Lung (tissue), 12 donors: Measurements from ENCODE around the gene CCDC167. TPM values are rescaled to one million over a fixed set of nuclear protein-coding genes. Genes with fewer than 3 reads are reported as not detected.

ENCODE experiments used
- ATAC-seq: fragments of 200-7000 bp; cut with Tn5 transposase; one replicate; pipeline ENCODE4 v1.9.1; 2020; ENCODE audit warnings: moderate number of reproducible peaks; ENCODE audit not compliant: insufficient read depth, low FRiP score
- DNase-seq, 3 donors: peaks; one replicate each; pipeline ENCODE4 v3.0.0-alpha.2; 2013 to 2017
- H3K27ac ChIP-seq, 2 donors: one replicate each; pipeline ENCODE4 v1.5.1; 2013; ENCODE audit warnings: mild to moderate bottlenecking in 2 of 2, moderate library complexity in 2 of 2, control low read depth in 1 of 2, inconsistent platforms in 1 of 2, low read depth in 1 of 2, low read length in 1 of 2
- H3K27me3 ChIP-seq, 3 donors: one replicate each; pipeline ENCODE4 v1.5.1; 2013; ENCODE audit warnings: low read length in 2 of 3; ENCODE audit not compliant: control insufficient read depth in 3 of 3, insufficient read depth in 3 of 3
- H3K36me3 ChIP-seq, 4 donors: one replicate each; pipeline ENCODE4 v1.5.1; 2013; ENCODE audit warnings: low read length in 4 of 4, mild to moderate bottlenecking in 1 of 4, moderate library complexity in 1 of 4; ENCODE audit not compliant: control insufficient read depth in 4 of 4, insufficient read depth in 4 of 4
- H3K4me1 ChIP-seq, 5 donors: one replicate each; pipeline ENCODE4 v1.5.1; 2013; ENCODE audit warnings: low read length in 5 of 5, mild to moderate bottlenecking in 2 of 5, moderate library complexity in 1 of 5; ENCODE audit not compliant: control insufficient read depth in 5 of 5, insufficient read depth in 5 of 5
- H3K4me3 ChIP-seq: one replicate; pipeline ENCODE4 v1.5.1; 2013; ENCODE audit warnings: mild to moderate bottlenecking, control low read depth, moderate library complexity
- H3K9ac ChIP-seq, 2 donors: one replicate each; pipeline ENCODE4 v1.5.1; 2013; ENCODE audit warnings: low read length in 2 of 2, control low read depth in 1 of 2; ENCODE audit not compliant: insufficient read depth in 1 of 2
- H3K9me3 ChIP-seq, 4 donors: one replicate each; pipeline ENCODE4 v1.5.1; 2013; ENCODE audit warnings: low read length in 3 of 4, mild to moderate bottlenecking in 1 of 4, moderate library complexity in 1 of 4; ENCODE audit not compliant: control insufficient read depth in 4 of 4, insufficient read depth in 3 of 4
- CTCF ChIP-seq: IDR thresholded peaks from 2 replicates; pipeline ENCODE4 v1.5.1; 2012; ENCODE audit warnings: mild to moderate bottlenecking; ENCODE audit errors: control extremely low read depth, extremely low read depth
- WGBS, 2 donors: extraction: QIAGEN DNeasy Blood & Tissue Kit; methylation state at CpG; one replicate each; pipeline ENCODE4 v1.1.7; 2013; 5-methylcytosine and 5-hydroxymethylcytosine counted together
- polyA plus RNA-seq, 2 donors: library from polyadenylated mRNA; stranded (reverse); fragments of 200-250 nt; gene quantifications; one replicate each; pipeline ENCODE4 v1.2.1, GENCODE V29; 2013
- total RNA-seq, 2 donors: library from RNA; depleted of rRNA in 1 of 2; stranded (reverse); fragments of >200 nt in 1 of 2; gene quantifications; one replicate each; pipeline ENCODE4 v1.2.1, GENCODE V29; 2014 to 2021
- donor health status: control.
- donor health status: control.
- donor health status: Bipolar disorder and iron deficiency.
- donor health status: healthy.
- donor health status: DM: yes; HTN: yes; CAD: no.

The CCDC167 gene
- total and polyA plus RNA-seq, 4 donors, result 13.4 to 54.6 (median 23.1) TPM

GRCh38 chr6:37488476-37488875 is 11.2 kb downstream of the CCDC167 start:
- Histone ChIP-seq H3K4me1 (peaks cover 0 to 24% (median 8%) of the 10 kb centered on the region in 5 donors), H3K27me3 (no peaks in the 10 kb centered on the region), H3K36me3 (peaks cover 0 to 15% (median under 1%) of the 10 kb centered on the region in 4 donors), H3K9ac (no peak overlapping the region), H3K27ac (no peak overlapping the region), H3K9me3 (no peaks in the 10 kb centered on the region), H3K4me3 (no peak overlapping the region)
- ATAC-seq, result no peak
- TF ChIP-seq CTCF, result no peak
- DNase-seq, result no peak
- WGBS, 2 donors, result 42 to 81% methylated on average over 1 of the region's 1 CpG

- no peak for ATAC-seq
- Histone ChIP-seq H3K27ac (no peak overlapping the region), H3K9me3 (no peaks in the 10 kb centered on the region), H3K27me3 (no peaks in the 10 kb centered on the region), H3K9ac (no peak overlapping the region), H3K4me3 (no peak overlapping the region), H3K4me1 (peaks cover 0 to 19% (median 8%) of the 10 kb centered on the region in 5 donors), H3K36me3 (peaks cover 0 to 21% (median 4%) of the 10 kb centered on the region in 4 donors)
- TF ChIP-seq CTCF, result no peak
- DNase-seq, result no peak
- 63 to 72% methylated on average over 9 of the region's 9 CpGs for WGBS, 2 donors
Observed at GRCh38 chr6:37487591-37488380, 11.9 kb downstream of the CCDC167 start.

- DNase-seq (no peak), ATAC-seq (no peak)
- Histone ChIP-seq H3K27me3 (no peaks in the 10 kb centered on the region), H3K4me3 (no peak overlapping the region), H3K27ac (no peak overlapping the region), H3K9me3 (no peaks in the 10 kb centered on the region), H3K4me1 (peaks cover 0 to 16% (median 7%) of the 10 kb centered on the region in 5 donors), H3K36me3 (peaks cover 0 to 31% (median 10%) of the 10 kb centered on the region in 4 donors), H3K9ac (no peak overlapping the region)
- no peak for TF ChIP-seq CTCF
- WGBS, 2 donors, result 84 to 90% methylated on average over 8 of the region's 8 CpGs
Observed at GRCh38 chr6:37486121-37486839, 13.4 kb downstream of the CCDC167 start.
